Coronary artery (tissue), 2 donors: ENCODE results near the gene RGSL1.

Experiments used
- DNase-seq: peaks from one replicate; pipeline ENCODE4 v3.0.0-alpha.2; 2017; ENCODE audit warnings: low spot score
- H3K27ac ChIP-seq, 2 donors: fragments of 200-600 bp; sonication (generic); one replicate each; pipeline ENCODE4 v1.5.1; 2016 to 2019
- H3K4me3 ChIP-seq: fragments of 200-600 bp; sonication (generic); 2 replicates; pipeline ENCODE4 v1.5.1; 2016; ENCODE audit warnings: mild to moderate bottlenecking, moderate library complexity
- CTCF ChIP-seq: fragments of 200-600 bp; sonication (generic); IDR thresholded peaks from one replicate; pipeline ENCODE4 v1.5.1; 2019; ENCODE audit warnings: antibody characterized with exemption

Gene RGSL1

GRCh38 chr1:182493063-182493462 lies 43.1 kb downstream of the RGSL1 start:
- TF ChIP-seq CTCF = no peak
- DNase-seq = no peak
- Histone ChIP-seq H3K27ac (no peak overlapping the region), H3K4me3 (no peak overlapping the region)

GRCh38 chr1:182495002-182495401 lies 45.1 kb downstream of the RGSL1 start:
- Histone ChIP-seq H3K4me3 (no peak overlapping the region), H3K27ac (no peak overlapping the region)
- no peak for DNase-seq
- no peak for TF ChIP-seq CTCF

- no peak overlapping the region for H3K4me3 ChIP-seq
- no peak overlapping the region for H3K27ac ChIP-seq
- TF ChIP-seq CTCF = no peak
- no peak for DNase-seq
These were observed 45.7 kb downstream of the RGSL1 start for GRCh38 chr1:182495693-182496092.

- Histone ChIP-seq H3K4me3 (no peak overlapping the region), H3K27ac (no peak overlapping the region)
- TF ChIP-seq CTCF = no peak
- no peak for DNase-seq
These were observed 57.7 kb downstream of the RGSL1 start for GRCh38 chr1:182507685-182508084.

DNA sequence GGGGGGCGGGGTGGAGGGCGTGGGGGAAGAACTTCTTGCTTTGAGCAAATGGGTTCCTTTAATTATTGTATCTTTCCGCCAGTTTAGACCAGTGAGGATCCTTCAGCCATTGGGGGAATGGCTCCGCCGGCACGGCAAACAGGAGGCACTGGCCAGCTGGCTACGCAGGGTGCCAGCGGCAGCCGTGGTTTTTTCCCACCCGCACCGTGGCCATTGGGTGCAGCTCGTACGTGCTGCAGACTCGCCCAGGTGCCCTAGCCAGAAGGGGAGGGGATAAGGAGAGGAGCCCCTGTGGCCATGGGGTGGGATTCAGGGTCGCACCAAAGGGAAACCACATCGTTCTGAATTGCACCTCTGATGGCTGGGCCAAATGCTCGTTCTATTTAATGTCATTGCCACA lies 65.6 kb downstream of the RGSL1 start:
- DNase-seq = no peak
- Histone ChIP-seq H3K27ac (no peak overlapping the region), H3K4me3 (no peak overlapping the region)
- TF ChIP-seq CTCF = no peak

DNA sequence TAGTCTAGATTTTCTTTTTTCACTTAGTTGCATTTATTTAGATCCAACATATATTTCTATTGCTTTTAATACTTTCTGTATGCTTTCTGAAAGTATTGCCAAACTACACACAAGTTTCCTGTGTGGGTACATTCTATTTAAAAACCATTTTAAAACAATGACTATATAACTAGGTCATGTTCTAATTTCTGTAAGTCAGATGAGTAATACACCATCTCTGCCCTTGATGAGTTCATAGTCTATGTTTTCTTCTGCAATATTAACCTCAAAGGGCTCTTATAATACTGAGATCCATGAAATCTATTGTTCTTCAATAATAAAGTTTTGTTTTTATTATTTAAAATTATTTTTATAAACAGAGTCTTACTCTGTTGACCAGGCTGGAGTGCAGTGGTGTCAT lies 70.8 kb downstream of the RGSL1 start:
- no peak for TF ChIP-seq CTCF

DNA sequence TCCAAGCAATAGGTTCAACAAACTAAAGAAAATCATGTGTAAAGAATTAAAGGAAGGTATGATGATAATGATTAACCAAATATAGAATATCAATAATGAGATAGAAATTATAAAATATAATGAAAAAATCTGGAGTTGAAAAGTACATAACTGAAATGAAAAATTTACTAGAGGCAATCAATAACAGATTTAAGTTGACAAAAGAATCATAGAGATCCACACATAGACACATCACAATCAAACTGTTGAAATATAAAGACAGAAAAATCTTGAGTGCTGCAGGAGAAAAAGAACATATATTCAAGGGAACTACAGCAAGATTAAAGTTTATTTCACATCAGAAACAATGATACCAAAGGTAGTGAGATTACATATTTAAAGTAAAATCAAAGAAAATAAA lies 75.4 kb downstream of the RGSL1 start:
- TF ChIP-seq CTCF = no peak
- H3K4me3 ChIP-seq = no peak overlapping the region
- DNase-seq = no peak
- no peak overlapping the region for H3K27ac ChIP-seq

More for the DNA sequence above, 70.8 kb downstream of the RGSL1 start:
- Histone ChIP-seq H3K27ac (no peak overlapping the region), H3K4me3 (no peak overlapping the region)
- no peak for DNase-seq
